ENCODE results near the gene GJD3.

- no peak for TF ChIP-seq POLR2AphosphoS5 (IDR thresholded peaks at IDR 0.05; ENCODE audit: low read depth, low read length)
- TF ChIP-seq POLR2A (IDR thresholded peaks at IDR 0.05; ENCODE audit: low read depth, low read length), result no peak
These were observed 37.2 kb downstream of the GJD3 start for GRCh38 chr17:40327244-40327729.
